Gastrocnemius medialis (tissue), 4 donors: ENCODE data around the gene MTA1. TPM values are rescaled to one million over a fixed set of nuclear protein-coding genes. Genes with fewer than 3 reads are reported as not detected.

Experiments used
- ATAC-seq, 2 donors: fragments of 150-250 bp; one replicate each; pipeline ENCODE4 v1.9.1; 2016
- DNase-seq, 2 donors: peaks; one replicate each; pipeline ENCODE4 v3.0.0-alpha.2; 2019
- H3K27ac ChIP-seq, 4 donors: fragments of 200-600 bp; sonication (generic); 1 replicate in 1 of 4; 2 replicates in 3 of 4; pipeline ENCODE4 v1.5.1; 2016 to 2018; ENCODE audit warnings: mild to moderate bottlenecking in 2 of 4, moderate library complexity in 1 of 4
- H3K27me3 ChIP-seq, 3 donors: fragments of 200-600 bp; sonication (generic) in 2 of 3; 1 replicate in 1 of 3; 2 replicates in 2 of 3; pipeline versions ENCODE4 v1.5.1 to v1.6.0; 2016 to 2019; ENCODE audit warnings: mild to moderate bottlenecking in 1 of 3, moderate library complexity in 1 of 3
- H3K36me3 ChIP-seq, 2 donors: fragments of 200-600 bp; sonication (generic) in 1 of 2; one replicate each; pipeline ENCODE4 v1.5.1; 2017 to 2018
- H3K4me1 ChIP-seq, 2 donors: fragments of 200-600 bp; sonication (generic) in 1 of 2; one replicate each; pipeline ENCODE4 v1.5.1; 2016 to 2017; ENCODE audit warnings: mild to moderate bottlenecking in 2 of 2
- H3K4me3 ChIP-seq, 4 donors: fragments of 200-600 bp; sonication (generic) in 3 of 4; 1 replicate in 1 of 4; 2 replicates in 3 of 4; pipeline ENCODE4 v1.5.1; 2016 to 2019; ENCODE audit warnings: mild to moderate bottlenecking in 2 of 4
- H3K9me3 ChIP-seq, 3 donors: fragments of 200-600 bp; sonication (generic) in 2 of 3; 1 replicate in 1 of 3; 2 replicates in 2 of 3; pipeline ENCODE4 v1.5.1; 2016 to 2019
- POLR2A ChIP-seq, 2 donors: fragments of 450-650 bp; IDR thresholded peaks; one replicate each; pipeline ENCODE4 v1.6.1; 2017; ENCODE audit warnings: antibody characterized with exemption in 2 of 2, mild to moderate bottlenecking in 2 of 2, moderate library complexity in 2 of 2
- in situ Hi-C, 4 donors: fragments of 200-750 bp; cut with MboI; loops; one replicate each; pipeline versions ENCODE4 v1.15.0 to v1.8.0; 2017; ENCODE audit warnings: low sequenced_read_pairs in 4 of 4
- intact Hi-C: fragments of 100-400 bp; cut with DNase I; formaldehyde crosslinking; loops from one replicate; pipeline ENCODE4 v1.15.1; 2023; ENCODE audit warnings: low total_unique reads
- total RNA-seq, 4 donors: library from RNA; depleted of rRNA; stranded (reverse); fragments of >200 nt; gene quantifications; one replicate each; pipeline versions ENCODE4 v1.1.0 to v1.2.3, GENCODE V29; 2016
- TF ChIP-seq, protein P1 (sequence below), 5 experiments: fragments of 450-650 bp in 3 of 5; fragments of 200-600 bp in 2 of 5; sonication (generic) in 2 of 5; IDR thresholded peaks in 4 of 5; conservative IDR thresholded peaks in 1 of 5; 1 replicate in 4 of 5; 2 replicates in 1 of 5; pipeline ENCODE4 v1.5.1; 2016 to 2019; ENCODE audit warnings: antibody characterized with exemption in 5 of 5, mild to moderate bottlenecking in 3 of 5, moderate library complexity in 3 of 5

The MTA1 gene
- total RNA-seq, 4 donors from 2014 or later, result 18.2 to 30.8 (median 28.2) TPM

DNA sequence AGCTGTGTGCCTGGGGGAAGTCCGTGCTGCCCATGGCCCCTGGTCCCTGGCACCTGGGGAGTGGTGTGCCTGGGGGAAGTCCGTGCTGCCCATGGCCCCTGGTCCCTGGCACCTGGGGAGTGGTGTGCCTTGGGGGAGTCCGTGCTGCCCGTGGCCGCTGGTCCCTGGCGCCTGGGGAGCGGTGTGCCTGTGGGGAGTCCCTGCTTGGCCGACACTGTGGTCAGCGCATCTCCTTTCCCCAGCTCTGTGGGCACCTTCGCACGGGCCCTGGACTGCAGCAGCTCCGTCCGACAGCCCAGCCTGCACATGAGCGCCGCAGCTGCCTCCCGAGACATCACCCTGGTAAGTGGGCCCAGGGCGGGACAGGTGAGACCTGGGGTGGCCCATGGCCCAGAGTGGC lies 40.5 kb downstream of the MTA1 start:
- Histone ChIP-seq H3K9me3 (no peaks in the 10 kb centered on the region), H3K4me3 (no peak overlapping the region), H3K27me3 (no peaks in the 10 kb centered on the region), H3K27ac (no peak overlapping the region), H3K36me3 (peaks cover 0 to 55% of the 10 kb centered on the region in 2 donors), H3K4me1 (no peaks in the 10 kb centered on the region)
- DNase-seq, result no peak
- no peak for ATAC-seq
- intact Hi-C loops (no loop called here), in situ Hi-C loops (no loop called here)
- TF ChIP-seq POLR2A (IDR thresholded peaks at IDR 0.05), result no peak
- TF ChIP-seq, protein P1, sequence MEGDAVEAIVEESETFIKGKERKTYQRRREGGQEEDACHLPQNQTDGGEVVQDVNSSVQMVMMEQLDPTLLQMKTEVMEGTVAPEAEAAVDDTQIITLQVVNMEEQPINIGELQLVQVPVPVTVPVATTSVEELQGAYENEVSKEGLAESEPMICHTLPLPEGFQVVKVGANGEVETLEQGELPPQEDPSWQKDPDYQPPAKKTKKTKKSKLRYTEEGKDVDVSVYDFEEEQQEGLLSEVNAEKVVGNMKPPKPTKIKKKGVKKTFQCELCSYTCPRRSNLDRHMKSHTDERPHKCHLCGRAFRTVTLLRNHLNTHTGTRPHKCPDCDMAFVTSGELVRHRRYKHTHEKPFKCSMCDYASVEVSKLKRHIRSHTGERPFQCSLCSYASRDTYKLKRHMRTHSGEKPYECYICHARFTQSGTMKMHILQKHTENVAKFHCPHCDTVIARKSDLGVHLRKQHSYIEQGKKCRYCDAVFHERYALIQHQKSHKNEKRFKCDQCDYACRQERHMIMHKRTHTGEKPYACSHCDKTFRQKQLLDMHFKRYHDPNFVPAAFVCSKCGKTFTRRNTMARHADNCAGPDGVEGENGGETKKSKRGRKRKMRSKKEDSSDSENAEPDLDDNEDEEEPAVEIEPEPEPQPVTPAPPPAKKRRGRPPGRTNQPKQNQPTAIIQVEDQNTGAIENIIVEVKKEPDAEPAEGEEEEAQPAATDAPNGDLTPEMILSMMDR (IDR thresholded peaks at IDR 0.05 in 4 of 5, conservative IDR thresholded peaks at IDR 0.05 in 1 of 5), result no peak

DNA sequence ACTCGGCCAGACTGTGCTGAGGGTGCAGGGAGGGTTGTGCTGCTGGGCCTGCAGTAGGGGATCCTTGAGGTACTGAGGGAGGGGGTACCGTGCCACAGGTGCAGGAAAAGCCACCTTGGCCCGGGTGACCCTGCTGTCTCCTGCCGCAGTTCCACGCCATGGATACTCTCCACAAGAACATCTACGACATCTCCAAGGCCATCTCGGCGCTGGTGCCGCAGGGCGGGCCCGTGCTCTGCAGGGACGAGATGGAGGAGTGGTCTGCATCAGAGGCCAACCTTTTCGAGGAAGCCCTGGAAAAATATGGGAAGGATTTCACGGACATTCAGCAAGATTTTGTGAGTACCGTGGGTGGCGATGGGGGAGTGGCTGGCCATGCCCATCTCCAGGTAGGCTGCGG lies 41.0 kb downstream of the MTA1 start:
- peaks cover 0 to 51% of the 10 kb centered on the region in 2 donors for H3K36me3 ChIP-seq
- no peak for ATAC-seq
- in situ Hi-C loops, result no loop called here

GRCh38 chr14:105461903-105462302 lies 42.3 kb downstream of the MTA1 start:
- H3K27me3 ChIP-seq, result no peaks in the 10 kb centered on the region
- H3K27ac ChIP-seq, result no peak overlapping the region
- TF ChIP-seq POLR2A (IDR thresholded peaks at IDR 0.05), result no peak
- TF ChIP-seq, protein P1 (IDR thresholded peaks at IDR 0.05 in 4 of 5, conservative IDR thresholded peaks at IDR 0.05 in 1 of 5), result no peak
- H3K36me3 ChIP-seq, result peaks cover 0 to 48% of the 10 kb centered on the region in 2 donors
- no peaks in the 10 kb centered on the region for H3K9me3 ChIP-seq
- no peak overlapping the region for H3K4me3 ChIP-seq
- intact Hi-C loops, result no loop called here
- no peak for DNase-seq
- no peak for ATAC-seq
- peaks cover 7 to 8% of the 10 kb centered on the region in 2 donors for H3K4me1 ChIP-seq
- in situ Hi-C loops, result no loop called here

More for the DNA sequence above, 41.0 kb downstream of the MTA1 start:
- no peak for DNase-seq
- Histone ChIP-seq H3K27me3 (no peaks in the 10 kb centered on the region), H3K4me3 (no peak overlapping the region), H3K27ac (no peak overlapping the region), H3K9me3 (no peaks in the 10 kb centered on the region), H3K4me1 (peaks cover 3% of the 10 kb centered on the region in 2 donors)
- TF ChIP-seq POLR2A (IDR thresholded peaks at IDR 0.05), result no peak
- TF ChIP-seq, protein P1 (IDR thresholded peaks at IDR 0.05 in 4 of 5, conservative IDR thresholded peaks at IDR 0.05 in 1 of 5), result no peak
- intact Hi-C loops, result no loop called here

GRCh38 chr14:105464501-105464900 lies 44.9 kb downstream of the MTA1 start:
- no peak overlapping the region for H3K4me3 ChIP-seq
- in situ Hi-C loops (no loop called here), intact Hi-C loops (no loop called here)
- TF ChIP-seq, protein P1 (IDR thresholded peaks at IDR 0.05 in 4 of 5, conservative IDR thresholded peaks at IDR 0.05 in 1 of 5), result no peak
- TF ChIP-seq POLR2A (IDR thresholded peaks at IDR 0.05), result no peak
- H3K4me1 ChIP-seq, result peaks cover 23 to 24% of the 10 kb centered on the region in 2 donors
- H3K27me3 ChIP-seq, result no peaks in the 10 kb centered on the region
- DNase-seq (no peak), ATAC-seq (no peak)
- peaks cover 0 to 47% of the 10 kb centered on the region in 2 donors for H3K36me3 ChIP-seq
- no peaks in the 10 kb centered on the region for H3K9me3 ChIP-seq
- H3K27ac ChIP-seq, result no peak overlapping the region
